ENCODE results near the gene IGSF9B.

GRCh38 chr11:133928628-133929059, 28.1 kb downstream of the IGSF9B start:
- no peak for TF ChIP-seq SAP30 (IDR thresholded peaks at IDR 0.05; ENCODE audit: borderline replicate concordance, insufficient read depth, low read depth, low read length, poor library complexity, severe bottlenecking)
- no peak for TF ChIP-seq BMI1 (IDR thresholded peaks at IDR 0.05; ENCODE audit: low read length)
- TF ChIP-seq NFRKB (IDR thresholded peaks at IDR 0.05; ENCODE audit: low read depth), result no peak
- no peak for TF ChIP-seq FOSL1 (tag; conservative IDR thresholded peaks at IDR 0.05)
- no peak for TF ChIP-seq CTCF (IDR thresholded peaks at IDR 0.05 in 2 of 3, conservative IDR thresholded peaks at IDR 0.05 in 1 of 3; ENCODE audit: insufficient read depth in 2 of 3, low read depth in 1 of 3, low read length in 3 of 3)
